HL-60 (cell line): Measurements from ENCODE around the gene PPP1R3C.

Experiments
- DNase-seq, 2 experiments: peaks; one replicate each; pipeline ENCODE4 v3.0.0-alpha.2; 2010 to 2020; ENCODE audit warnings: low read depth in 1 of 2, low spot score in 1 of 2
- H3K27ac ChIP-seq: fragments of 250-450 bp; sonication (Bioruptor Pico); replicated peaks from 2 replicates; pipeline ENCODE4 v1.5.1; 2020; ENCODE audit warnings: mild to moderate bottlenecking, moderate library complexity
- H3K27me3 ChIP-seq: fragments of 250-450 bp; sonication (Bioruptor Pico); 2 replicates; pipeline ENCODE4 v1.5.1; 2021; ENCODE audit warnings: mild to moderate bottlenecking, moderate library complexity; ENCODE audit not compliant: insufficient read depth, poor library complexity, severe bottlenecking
- H3K4me3 ChIP-seq: replicated peaks from 2 replicates; pipeline ENCODE4 v1.5.1; 2011; ENCODE audit warnings: mild to moderate bottlenecking, control low read depth, low read length; ENCODE audit not compliant: insufficient read depth
- GABPA ChIP-seq: IDR thresholded peaks from 2 replicates; pipeline ENCODE4 v1.6.1; 2012; ENCODE audit warnings: low read depth
- POLR2AphosphoS5 ChIP-seq: IDR thresholded peaks from 2 replicates; pipeline ENCODE4 v1.6.1; 2012; ENCODE audit warnings: low read depth
- SPI1 ChIP-seq: IDR thresholded peaks from 2 replicates; pipeline ENCODE4 v1.6.1; 2012; ENCODE audit warnings: low read depth, mild to moderate bottlenecking, borderline replicate concordance
- TF ChIP-seq, protein P1 (sequence below): IDR thresholded peaks from one replicate; pipeline ENCODE4 v1.5.1; 2011; ENCODE audit warnings: low read length, control low read depth, inconsistent platforms; ENCODE audit not compliant: insufficient read depth
- TF ChIP-seq, protein P2 (sequence below): IDR thresholded peaks from 2 replicates; pipeline ENCODE4 v1.6.1; 2012; ENCODE audit warnings: low read depth; ENCODE audit not compliant: insufficient replicate concordance

PPP1R3C gene

DNA sequence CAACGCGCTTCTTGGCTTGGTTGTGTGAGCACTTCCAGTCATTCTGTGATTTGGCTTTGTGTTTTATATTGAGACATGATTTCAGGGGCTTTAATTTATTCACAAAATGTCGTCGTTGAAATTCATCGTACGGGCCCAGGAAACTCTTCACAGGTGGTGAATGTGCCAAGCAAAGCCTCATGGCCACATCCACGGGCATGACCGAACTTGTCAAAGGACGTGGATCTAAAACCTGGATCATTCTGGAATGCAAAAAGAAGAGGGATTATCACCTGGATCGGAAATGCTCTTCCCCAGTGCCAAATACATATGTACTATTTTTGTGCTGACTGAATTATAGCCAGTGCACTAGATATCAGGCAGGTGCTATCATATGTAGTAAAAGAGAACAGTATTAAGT lies 2.2 kb downstream of the PPP1R3C start:
- no peak for DNase-seq
- Histone ChIP-seq H3K27me3 (peaks cover 24% of the 10 kb centered on the region), H3K4me3 (no peak overlapping the region), H3K27ac (no peak overlapping the region)
- TF ChIP-seq SPI1 (no peak), POLR2AphosphoS5 (no peak), GABPA (no peak)
- TF ChIP-seq, protein P1, sequence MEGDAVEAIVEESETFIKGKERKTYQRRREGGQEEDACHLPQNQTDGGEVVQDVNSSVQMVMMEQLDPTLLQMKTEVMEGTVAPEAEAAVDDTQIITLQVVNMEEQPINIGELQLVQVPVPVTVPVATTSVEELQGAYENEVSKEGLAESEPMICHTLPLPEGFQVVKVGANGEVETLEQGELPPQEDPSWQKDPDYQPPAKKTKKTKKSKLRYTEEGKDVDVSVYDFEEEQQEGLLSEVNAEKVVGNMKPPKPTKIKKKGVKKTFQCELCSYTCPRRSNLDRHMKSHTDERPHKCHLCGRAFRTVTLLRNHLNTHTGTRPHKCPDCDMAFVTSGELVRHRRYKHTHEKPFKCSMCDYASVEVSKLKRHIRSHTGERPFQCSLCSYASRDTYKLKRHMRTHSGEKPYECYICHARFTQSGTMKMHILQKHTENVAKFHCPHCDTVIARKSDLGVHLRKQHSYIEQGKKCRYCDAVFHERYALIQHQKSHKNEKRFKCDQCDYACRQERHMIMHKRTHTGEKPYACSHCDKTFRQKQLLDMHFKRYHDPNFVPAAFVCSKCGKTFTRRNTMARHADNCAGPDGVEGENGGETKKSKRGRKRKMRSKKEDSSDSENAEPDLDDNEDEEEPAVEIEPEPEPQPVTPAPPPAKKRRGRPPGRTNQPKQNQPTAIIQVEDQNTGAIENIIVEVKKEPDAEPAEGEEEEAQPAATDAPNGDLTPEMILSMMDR = no peak
- TF ChIP-seq, protein P2, sequence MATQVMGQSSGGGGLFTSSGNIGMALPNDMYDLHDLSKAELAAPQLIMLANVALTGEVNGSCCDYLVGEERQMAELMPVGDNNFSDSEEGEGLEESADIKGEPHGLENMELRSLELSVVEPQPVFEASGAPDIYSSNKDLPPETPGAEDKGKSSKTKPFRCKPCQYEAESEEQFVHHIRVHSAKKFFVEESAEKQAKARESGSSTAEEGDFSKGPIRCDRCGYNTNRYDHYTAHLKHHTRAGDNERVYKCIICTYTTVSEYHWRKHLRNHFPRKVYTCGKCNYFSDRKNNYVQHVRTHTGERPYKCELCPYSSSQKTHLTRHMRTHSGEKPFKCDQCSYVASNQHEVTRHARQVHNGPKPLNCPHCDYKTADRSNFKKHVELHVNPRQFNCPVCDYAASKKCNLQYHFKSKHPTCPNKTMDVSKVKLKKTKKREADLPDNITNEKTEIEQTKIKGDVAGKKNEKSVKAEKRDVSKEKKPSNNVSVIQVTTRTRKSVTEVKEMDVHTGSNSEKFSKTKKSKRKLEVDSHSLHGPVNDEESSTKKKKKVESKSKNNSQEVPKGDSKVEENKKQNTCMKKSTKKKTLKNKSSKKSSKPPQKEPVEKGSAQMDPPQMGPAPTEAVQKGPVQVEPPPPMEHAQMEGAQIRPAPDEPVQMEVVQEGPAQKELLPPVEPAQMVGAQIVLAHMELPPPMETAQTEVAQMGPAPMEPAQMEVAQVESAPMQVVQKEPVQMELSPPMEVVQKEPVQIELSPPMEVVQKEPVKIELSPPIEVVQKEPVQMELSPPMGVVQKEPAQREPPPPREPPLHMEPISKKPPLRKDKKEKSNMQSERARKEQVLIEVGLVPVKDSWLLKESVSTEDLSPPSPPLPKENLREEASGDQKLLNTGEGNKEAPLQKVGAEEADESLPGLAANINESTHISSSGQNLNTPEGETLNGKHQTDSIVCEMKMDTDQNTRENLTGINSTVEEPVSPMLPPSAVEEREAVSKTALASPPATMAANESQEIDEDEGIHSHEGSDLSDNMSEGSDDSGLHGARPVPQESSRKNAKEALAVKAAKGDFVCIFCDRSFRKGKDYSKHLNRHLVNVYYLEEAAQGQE = no peak

DNA sequence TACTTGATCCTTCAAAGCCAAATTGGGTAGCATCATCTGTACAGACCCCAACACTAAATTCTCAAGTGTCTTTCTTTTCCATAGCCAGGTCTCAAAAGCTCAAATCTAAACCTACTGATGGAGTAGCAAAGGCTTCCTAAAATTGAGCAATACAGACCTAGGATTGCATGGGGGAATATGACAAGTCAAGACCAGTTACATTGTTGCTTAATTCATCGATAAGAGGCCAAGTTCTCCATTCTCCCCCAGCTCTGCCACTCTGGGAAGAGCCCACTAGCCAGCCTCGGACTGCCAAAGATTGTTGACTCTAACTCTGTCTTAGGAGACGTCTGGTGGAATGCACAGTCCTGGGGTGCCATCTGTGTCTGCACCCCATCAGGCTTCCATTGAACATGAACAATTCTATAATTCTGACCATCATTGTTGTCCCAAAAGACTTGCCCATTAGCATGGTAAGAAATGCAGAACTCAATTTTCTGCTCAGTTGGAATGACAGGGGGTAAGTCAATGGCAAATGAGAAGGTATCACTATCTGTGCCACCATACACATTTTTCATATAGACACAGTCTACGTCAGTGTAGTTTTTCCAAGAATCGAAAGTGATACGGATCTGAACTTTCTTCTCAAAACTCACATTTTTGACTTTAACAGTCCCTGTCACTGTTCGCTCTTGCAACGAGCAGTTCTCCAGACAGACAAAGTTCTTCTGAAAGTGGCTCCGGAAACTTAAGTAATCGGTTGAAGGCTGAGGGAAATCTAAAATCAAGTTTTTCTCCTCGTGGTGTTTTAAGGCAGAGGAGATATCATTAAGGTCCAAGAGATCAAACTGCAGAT lies 2.9 kb downstream of the PPP1R3C start:
- Histone ChIP-seq H3K27me3 (peaks cover 24% of the 10 kb centered on the region), H3K27ac (no peak overlapping the region), H3K4me3 (no peak overlapping the region)
- DNase-seq = peak in 1 of 2 experiments; percentile 3
- TF ChIP-seq GABPA (no peak), SPI1 (no peak), POLR2AphosphoS5 (no peak)
- TF ChIP-seq, protein P2 = no peak
- TF ChIP-seq, protein P1 = no peak

DNA sequence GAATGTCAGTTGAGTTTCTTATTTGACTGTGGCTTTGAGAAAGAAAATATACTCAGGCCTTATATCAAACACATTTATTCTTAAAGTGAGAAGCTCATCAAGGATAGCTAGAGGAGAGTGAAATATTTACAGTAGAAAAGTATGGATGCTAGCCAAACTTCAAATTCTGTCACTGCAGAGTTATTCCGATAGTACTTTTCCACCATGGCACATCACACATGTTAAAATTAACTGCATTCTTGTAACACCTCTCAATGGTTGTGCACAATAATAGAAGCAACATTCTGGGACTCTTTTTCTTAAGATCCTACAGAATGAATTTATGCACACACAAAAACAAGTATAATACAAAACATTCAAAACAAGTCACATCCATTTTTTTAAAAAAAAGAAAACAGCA lies 4.5 kb downstream of the PPP1R3C start:
- DNase-seq = no peak
- TF ChIP-seq, protein P1 = no peak
- no peak overlapping the region for H3K4me3 ChIP-seq
- H3K27ac ChIP-seq = no peak overlapping the region
- H3K27me3 ChIP-seq = peaks cover 16% of the 10 kb centered on the region
